H1 (cell line): Measurements from ENCODE around the gene ITIH4. TPM values are rescaled to one million over a fixed set of nuclear protein-coding genes. Genes with fewer than 3 reads are reported as not detected.

ENCODE experiments used
- CTCF ChIA-PET: fragments of 300-600 bp; sonication (Branson Sonifier 250); formaldehyde crosslinking; loops from one replicate; lab custom pipeline; 2021; ENCODE audit not compliant: partially characterized antibody; lab: Charles Lee
- POLR2A ChIA-PET: fragments of 300-600 bp; sonication (Branson Sonifier 250); formaldehyde crosslinking; loops from one replicate; lab custom pipeline; 2021; ENCODE audit warnings: inconsistent platforms; ENCODE audit not compliant: partially characterized antibody; lab: Charles Lee
- DNase-seq, 2 experiments: peaks; one replicate each; pipeline versions ENCODE4 v3.0.0 to v3.0.0-alpha.2; 2010 to 2022; ENCODE audit warnings: low spot score in 2 of 2, low read depth in 1 of 2, mixed read lengths in 1 of 2
- FAIRE-seq: peaks from 2 replicates; lab custom pipeline; 2011; peaks lifted over from hg19 to GRCh38; lab: Jason Lieb, UNC
- H2AFZ ChIP-seq: 2 replicates; pipeline ENCODE4 v1.8.1; 2012; ENCODE audit warnings: low read length, inconsistent platforms
- H2AK5ac ChIP-seq: 2 replicates; pipeline ENCODE4 v1.6.1; 2013; ENCODE audit warnings: low read depth, low read length
- H2BK120ac ChIP-seq: replicated peaks from 2 replicates; pipeline ENCODE3; 2013; ENCODE audit warnings: low read depth, low read length, inconsistent platforms
- H2BK12ac ChIP-seq: 2 replicates; pipeline ENCODE4 v1.6.1; 2013; ENCODE audit warnings: low read depth, low read length
- H2BK15ac ChIP-seq: 2 replicates; pipeline ENCODE4 v1.6.1; 2013; ENCODE audit warnings: low read length
- H2BK20ac ChIP-seq: 2 replicates; pipeline ENCODE4 v1.6.1; 2013; ENCODE audit warnings: low read length
- H2BK5ac ChIP-seq: 2 replicates; pipeline ENCODE4 v1.6.1; 2013; ENCODE audit warnings: low read depth, low read length
- H3K14ac ChIP-seq: 2 replicates; pipeline ENCODE4 v1.6.1; 2013; ENCODE audit warnings: inconsistent platforms; ENCODE audit not compliant: insufficient read length
- H3K18ac ChIP-seq: 2 replicates; pipeline ENCODE4 v1.6.1; 2013; ENCODE audit warnings: low read length; ENCODE audit errors: extremely low read depth
- H3K23ac ChIP-seq: 2 replicates; pipeline ENCODE4 v1.6.1; 2013; ENCODE audit warnings: inconsistent platforms; ENCODE audit not compliant: insufficient read length
- H3K23me2 ChIP-seq: 2 replicates; pipeline ENCODE4 v1.6.1; 2013; ENCODE audit warnings: low read depth, low read length
- H3K27ac ChIP-seq: 2 replicates; pipeline ENCODE4 v1.6.1; 2011; ENCODE audit warnings: low read depth, low read length, inconsistent platforms
- H3K27me3 ChIP-seq, 4 experiments: replicated peaks in 1 of 4; 1 replicate in 1 of 4; 2 replicates in 3 of 4; pipeline versions ENCODE4 v1.6.1 to v1.8.1; 2011 to 2013; ENCODE audit warnings: low read length in 3 of 4, mild to moderate bottlenecking in 3 of 4, inconsistent platforms in 2 of 4, mixed read lengths in 2 of 4, moderate library complexity in 1 of 4; ENCODE audit not compliant: control insufficient read depth in 3 of 4, insufficient read depth in 3 of 4; ENCODE audit errors: extremely low read depth in 1 of 4
- H3K36me3 ChIP-seq, 4 experiments: 2 replicates each; pipeline versions ENCODE4 v1.6.1 to v1.8.1; 2011 to 2013; ENCODE audit warnings: mild to moderate bottlenecking in 4 of 4, low read length in 3 of 4, moderate library complexity in 2 of 4, control low read depth in 1 of 4, inconsistent platforms in 1 of 4; ENCODE audit not compliant: insufficient read depth in 4 of 4, control insufficient read depth in 2 of 4
- H3K4ac ChIP-seq: replicated peaks from 2 replicates; pipeline ENCODE3; 2013; ENCODE audit warnings: low read length, low read depth, mixed read lengths, inconsistent platforms; ENCODE audit not compliant: insufficient read length
- H3K4me1 ChIP-seq, 4 experiments: replicated peaks in 1 of 4; 1 replicate in 1 of 4; 2 replicates in 3 of 4; pipeline versions ENCODE4 v1.6.1 to v1.8.1; 2011 to 2013; ENCODE audit warnings: low read length in 3 of 4, inconsistent platforms in 2 of 4, mixed read lengths in 1 of 4; ENCODE audit not compliant: insufficient read depth in 4 of 4, control insufficient read depth in 3 of 4
- H3K4me2 ChIP-seq, 2 experiments: 2 replicates each; pipeline versions ENCODE4 v1.6.1 to v1.8.1; 2011 to 2013; ENCODE audit warnings: low read depth in 2 of 2, low read length in 2 of 2, control low read depth in 1 of 2, inconsistent platforms in 1 of 2, mild to moderate bottlenecking in 1 of 2; ENCODE audit not compliant: insufficient read depth in 1 of 2
- H3K4me3 ChIP-seq, 4 experiments: fragments of 200-600, 300-600 bp in 1 of 4; sonication (generic), shearing (Covaris generic), sonication (Bioruptor Twin) in 1 of 4; 2 replicates each; pipeline versions ENCODE4 v1.5.1 to v1.8.1; 2011 to 2016; ENCODE audit warnings: low read length in 4 of 4, low read depth in 3 of 4, control low read depth in 2 of 4, inconsistent platforms in 2 of 4, mild to moderate bottlenecking in 2 of 4, mixed read lengths in 1 of 4, moderate library complexity in 1 of 4; ENCODE audit not compliant: insufficient read depth in 2 of 4; ENCODE audit errors: extremely low read depth in 1 of 4
- H3K56ac ChIP-seq: replicated peaks from 2 replicates; pipeline ENCODE3; 2013; ENCODE audit warnings: low read depth, mild to moderate bottlenecking, mixed read lengths, low read length, inconsistent platforms; ENCODE audit not compliant: insufficient read length
- H3K79me1 ChIP-seq: 2 replicates; pipeline ENCODE4 v1.6.1; 2013; ENCODE audit warnings: low read depth, low read length, control low read depth
- H3K79me2 ChIP-seq, 2 experiments: 2 replicates each; pipeline versions ENCODE4 v1.6.1 to v1.8.1; 2012 to 2013; ENCODE audit warnings: low read length in 2 of 2, mild to moderate bottlenecking in 2 of 2, inconsistent platforms in 1 of 2; ENCODE audit not compliant: insufficient read depth in 2 of 2, control insufficient read depth in 1 of 2
- H3K9ac ChIP-seq, 4 experiments: replicated peaks in 1 of 4; 1 replicate in 1 of 4; 2 replicates in 3 of 4; pipeline versions ENCODE4 v1.6.1 to v1.8.1; 2011 to 2013; ENCODE audit warnings: low read depth in 3 of 4, low read length in 3 of 4, control low read depth in 2 of 4, mild to moderate bottlenecking in 2 of 4, moderate library complexity in 2 of 4, inconsistent platforms in 1 of 4; ENCODE audit errors: extremely low read depth in 1 of 4
- H3K9me3 ChIP-seq, 2 experiments: 2 replicates each; pipeline versions ENCODE4 v1.6.1 to v1.8.1; 2012 to 2013; ENCODE audit warnings: mild to moderate bottlenecking in 2 of 2, moderate library complexity in 2 of 2, control low read depth in 1 of 2, inconsistent platforms in 1 of 2, low read depth in 1 of 2, low read length in 1 of 2, mixed read lengths in 1 of 2; ENCODE audit not compliant: insufficient read depth in 2 of 2
- H4K20me1 ChIP-seq, 2 experiments: replicated peaks in 1 of 2; 2 replicates each; pipeline versions ENCODE3 to v1.8.1; 2011 to 2013; ENCODE audit warnings: inconsistent platforms in 2 of 2, low read length in 2 of 2, mild to moderate bottlenecking in 1 of 2; ENCODE audit not compliant: insufficient read depth in 2 of 2, control insufficient read depth in 1 of 2
- H4K5ac ChIP-seq: 2 replicates; pipeline ENCODE4 v1.6.1; 2013; ENCODE audit warnings: low read length, low read depth, mixed read lengths, inconsistent platforms; ENCODE audit not compliant: insufficient read length
- H4K8ac ChIP-seq: 2 replicates; pipeline ENCODE4 v1.8.0; 2013; ENCODE audit warnings: mild to moderate bottlenecking, moderate library complexity, low read length, inconsistent platforms; ENCODE audit not compliant: insufficient read depth; ENCODE audit errors: extremely low read depth
- H4K91ac ChIP-seq: replicated peaks from 2 replicates; pipeline ENCODE3; 2013; ENCODE audit warnings: low read length, mixed read lengths, inconsistent platforms; ENCODE audit not compliant: insufficient read length
- BRCA1 ChIP-seq: IDR thresholded peaks from 2 replicates; pipeline ENCODE4 v1.6.1; 2012; ENCODE audit warnings: low read depth, low read length, improper control_type of control experiment
- CBX8 ChIP-seq: fragments of 300-800, 300-1000 bp; sonication (generic); IDR thresholded peaks from 2 replicates; pipeline ENCODE4 v1.7.1; 2016; ENCODE audit warnings: low read depth, low read length, borderline replicate concordance
- WGBS, 2 experiments: shearing (Covaris generic) in 1 of 2; methylation state at CpG; one replicate each; pipeline versions ENCODE4 v1.1.6 to v1.1.7; 2013 to 2015; ENCODE audit warnings: low lambda C conversion rate in 2 of 2, mixed read lengths in 2 of 2, inconsistent platforms in 1 of 2, low coverage in 1 of 2, missing lambda C conversion rate in 1 of 2; ENCODE audit not compliant: insufficient replicate concordance in 2 of 2, insufficient coverage in 1 of 2, insufficient read length in 1 of 2; ENCODE audit errors: extremely low coverage in 1 of 2, missing lambda C conversion rate in 1 of 2; 5-methylcytosine and 5-hydroxymethylcytosine counted together
- polyA plus RNA-seq, 7 experiments: library from polyadenylated mRNA; depleted of rRNA in 3 of 7; stranded (reverse) in 5 of 7; unstranded in 2 of 7; fragments of >200 nt in 5 of 7; fragments of 200-250 nt in 2 of 7; gene quantifications; 1 replicate in 5 of 7; 2 replicates in 1 of 7; 4 replicates in 1 of 7; pipeline versions ENCODE4 v1.2.1 to v1.2.3, GENCODE V29; 2011 to 2013; ENCODE audit warnings: missing spikeins in 2 of 7, mixed read lengths in 2 of 7
- total RNA-seq: library from RNA; stranded (reverse); fragmentation: NEBNext Ultra II Directional; extraction: Animal tissue kit (Norgen Biotek cat#: 25700); gene quantifications from 2 replicates; pipeline ENCODE4 v1.2.1, GENCODE V29; 2021

ITIH4 gene
- total and polyA plus RNA-seq, 2 of the 8 experiments (the other 6 are each of a cell fraction or from before 2014, with no cell fraction given), result 3.4 to 3.7 TPM

DNA sequence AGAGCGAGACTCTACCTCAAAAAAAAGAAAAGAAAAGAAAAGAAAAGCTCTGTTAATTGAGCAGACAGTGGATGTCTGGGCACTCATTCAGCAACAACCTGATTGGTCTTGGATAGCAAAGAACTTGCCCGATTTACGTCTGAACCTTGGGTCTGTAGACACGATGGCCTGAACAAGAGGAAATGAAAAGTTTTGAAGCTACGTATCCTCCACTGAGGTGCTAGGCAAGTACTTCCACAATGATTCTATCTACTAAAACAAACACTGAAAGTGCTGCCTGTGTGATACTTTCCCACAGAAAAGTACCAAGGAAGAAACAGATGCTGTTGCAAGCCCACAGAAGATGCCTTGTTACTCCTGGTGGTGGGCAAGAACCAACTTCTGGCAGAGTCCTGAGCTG is 26.2 kb upstream of the ITIH4 start:
- Histone ChIP-seq H3K4me2 (no peak overlapping the region), H3K56ac (no peak overlapping the region), H3K23ac (no peak overlapping the region), H3K4me1 (no peaks in the 10 kb centered on the region), H3K18ac (no peak overlapping the region), H3K9me3 (no peaks in the 10 kb centered on the region), H4K5ac (no peak overlapping the region), H2BK15ac (no peak overlapping the region), H3K4me3 (no peak overlapping the region), H3K14ac (no peak overlapping the region), H3K79me1 (no peaks in the 10 kb centered on the region), H2BK12ac (no peak overlapping the region), H3K27me3 (no peaks in the 10 kb centered on the region), H4K20me1 (peaks cover 0 to 6% of the 10 kb centered on the region in 2 experiments), H3K27ac (no peak overlapping the region; the same call in 1 of the 2 replicates), H2BK5ac (no peak overlapping the region), H3K79me2 (no peaks in the 10 kb centered on the region), H2BK120ac (no peak overlapping the region), H2AFZ (no peak overlapping the region), H3K36me3 (peaks cover 0 to 4% (median 0%) of the 10 kb centered on the region in 4 experiments; a peak in 3 of 8 replicates), H4K91ac (no peak overlapping the region), H2AK5ac (no peak overlapping the region), H2BK20ac (no peak overlapping the region), H3K4ac (no peak overlapping the region), H3K9ac (no peak overlapping the region), H4K8ac (no peak overlapping the region), H3K23me2 (no peaks in the 10 kb centered on the region)
- ChIA-PET POLR2A (interaction anchor here (0.9 kb wide), 1 partner anchor 13 kb away, joined by 3 read pairs; no protein-coding TSS in a partner anchor), CTCF (interaction anchor here (0.7 to 2.2 kb wide), 9 partner anchors 9 to 343 kb away, joined by 3 to 8 read pairs (median 4); no protein-coding TSS in a partner anchor)
- no peak for DNase-seq
- FAIRE-seq, result no peak
- 85% methylated on average over 5 of the region's 5 CpGs; no CpG with 5 or more reads in 1 of the 2 experiments for WGBS, 2 experiments
- TF ChIP-seq BRCA1 (no peak), CBX8 (no peak)
